Measurements from ENCODE around the gene CAPZA1.

DNA sequence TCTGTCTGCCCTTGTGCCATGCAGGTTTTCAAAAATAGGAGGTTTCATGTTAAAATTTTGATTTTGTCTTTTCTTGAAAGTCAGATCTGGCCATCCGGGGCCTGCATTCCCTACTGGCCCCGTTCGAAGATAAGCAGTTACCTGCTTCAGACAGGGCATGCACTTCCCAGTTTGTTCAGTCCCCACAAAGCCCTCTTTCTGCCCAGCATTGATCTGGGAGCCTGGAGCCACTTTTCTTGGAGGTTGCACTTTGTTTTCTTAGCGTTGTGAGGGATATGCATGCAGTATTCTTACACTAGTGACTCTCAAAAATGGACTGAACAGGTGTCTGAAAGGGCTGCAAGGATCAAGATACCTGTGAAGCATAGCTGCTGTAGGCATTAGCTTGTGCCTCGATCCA, 66.3 kb downstream of the CAPZA1 start:
- TF ChIP-seq, protein P1, sequence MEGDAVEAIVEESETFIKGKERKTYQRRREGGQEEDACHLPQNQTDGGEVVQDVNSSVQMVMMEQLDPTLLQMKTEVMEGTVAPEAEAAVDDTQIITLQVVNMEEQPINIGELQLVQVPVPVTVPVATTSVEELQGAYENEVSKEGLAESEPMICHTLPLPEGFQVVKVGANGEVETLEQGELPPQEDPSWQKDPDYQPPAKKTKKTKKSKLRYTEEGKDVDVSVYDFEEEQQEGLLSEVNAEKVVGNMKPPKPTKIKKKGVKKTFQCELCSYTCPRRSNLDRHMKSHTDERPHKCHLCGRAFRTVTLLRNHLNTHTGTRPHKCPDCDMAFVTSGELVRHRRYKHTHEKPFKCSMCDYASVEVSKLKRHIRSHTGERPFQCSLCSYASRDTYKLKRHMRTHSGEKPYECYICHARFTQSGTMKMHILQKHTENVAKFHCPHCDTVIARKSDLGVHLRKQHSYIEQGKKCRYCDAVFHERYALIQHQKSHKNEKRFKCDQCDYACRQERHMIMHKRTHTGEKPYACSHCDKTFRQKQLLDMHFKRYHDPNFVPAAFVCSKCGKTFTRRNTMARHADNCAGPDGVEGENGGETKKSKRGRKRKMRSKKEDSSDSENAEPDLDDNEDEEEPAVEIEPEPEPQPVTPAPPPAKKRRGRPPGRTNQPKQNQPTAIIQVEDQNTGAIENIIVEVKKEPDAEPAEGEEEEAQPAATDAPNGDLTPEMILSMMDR (IDR thresholded peaks at IDR 0.05) = no peak
- TF ChIP-seq POLR2A (IDR thresholded peaks at IDR 0.05) = no peak
